Mesenchymal stem cell (in vitro differentiated cells and primary cell): ENCODE measurements around the gene HSPBP1.
A peak's percentile ranks its signal among the peaks of the same experiment; 100 is the strongest.

Experiments
- DNase-seq: peaks from one replicate; pipeline ENCODE4 v3.0.0-alpha.2; 2013
- H2AFZ ChIP-seq: one replicate; pipeline ENCODE4 v1.6.1; 2013; ENCODE audit warnings: low read depth, mild to moderate bottlenecking, control low read depth, inconsistent platforms, low read length, moderate library complexity
- H2AK5ac ChIP-seq: 2 replicates; pipeline ENCODE4 v1.6.1; 2013; ENCODE audit warnings: low read length, moderate library complexity, mild to moderate bottlenecking, inconsistent platforms; ENCODE audit not compliant: severe bottlenecking
- H2BK120ac ChIP-seq: one replicate; pipeline ENCODE4 v1.6.1; 2013; ENCODE audit warnings: low read depth, mild to moderate bottlenecking, inconsistent platforms, low read length, moderate library complexity
- H2BK12ac ChIP-seq, 2 experiments: one replicate each; pipeline ENCODE4 v1.6.1; 2013; ENCODE audit warnings: inconsistent platforms in 2 of 2, low read length in 2 of 2, mild to moderate bottlenecking in 2 of 2, moderate library complexity in 2 of 2, control low read depth in 1 of 2
- H2BK15ac ChIP-seq: one replicate; pipeline ENCODE4 v1.6.1; 2013; ENCODE audit warnings: mild to moderate bottlenecking, low read depth, inconsistent platforms; ENCODE audit not compliant: poor library complexity, severe bottlenecking
- H2BK5ac ChIP-seq: 2 replicates; pipeline ENCODE4 v1.6.1; 2013; ENCODE audit warnings: low read depth, mild to moderate bottlenecking, low read length, control low read depth, inconsistent platforms; ENCODE audit not compliant: poor library complexity, severe bottlenecking
- H3K14ac ChIP-seq, 2 experiments: one replicate each; pipeline ENCODE4 v1.6.1; 2013; ENCODE audit warnings: inconsistent platforms in 2 of 2, low read length in 2 of 2, control low read depth in 1 of 2, mild to moderate bottlenecking in 1 of 2, moderate library complexity in 1 of 2
- H3K18ac ChIP-seq, 2 experiments: one replicate each; pipeline ENCODE4 v1.6.1; 2013; ENCODE audit warnings: inconsistent platforms in 2 of 2, low read length in 2 of 2, control low read depth in 1 of 2, low read depth in 1 of 2, mild to moderate bottlenecking in 1 of 2
- H3K23ac ChIP-seq, 2 experiments: one replicate each; pipeline ENCODE4 v1.6.1; 2013; ENCODE audit warnings: inconsistent platforms in 2 of 2, low read length in 2 of 2, mild to moderate bottlenecking in 2 of 2, moderate library complexity in 2 of 2, control low read depth in 1 of 2
- H3K27ac ChIP-seq: 2 replicates; pipeline ENCODE4 v1.5.1; 2013; ENCODE audit warnings: mild to moderate bottlenecking, moderate library complexity, low read length, control low read depth, inconsistent platforms; ENCODE audit not compliant: poor library complexity, severe bottlenecking
- H3K27me3 ChIP-seq, 2 experiments: 2 replicates each; pipeline versions ENCODE4 v1.6.1 to v1.7.0; 2013; ENCODE audit warnings: low read length in 2 of 2, mild to moderate bottlenecking in 2 of 2, moderate library complexity in 2 of 2, control low read depth in 1 of 2, inconsistent platforms in 1 of 2; ENCODE audit not compliant: control insufficient read depth in 1 of 2, insufficient read depth in 1 of 2
- H3K36me3 ChIP-seq, 2 experiments: 2 replicates each; pipeline versions ENCODE4 v1.6.1 to v1.7.0; 2013; ENCODE audit warnings: low read length in 2 of 2, control low read depth in 1 of 2, inconsistent platforms in 1 of 2, low read depth in 1 of 2, mild to moderate bottlenecking in 1 of 2; ENCODE audit not compliant: insufficient read depth in 2 of 2, control insufficient read depth in 1 of 2
- H3K4ac ChIP-seq, 2 experiments: one replicate each; pipeline ENCODE4 v1.6.1; 2013; ENCODE audit warnings: inconsistent platforms in 2 of 2, low read length in 2 of 2, mild to moderate bottlenecking in 2 of 2, moderate library complexity in 2 of 2, control low read depth in 1 of 2, low read depth in 1 of 2
- H3K4me1 ChIP-seq: 2 replicates; pipeline ENCODE4 v1.6.1; 2013; ENCODE audit warnings: low read depth, low read length, control low read depth; ENCODE audit not compliant: control insufficient read depth, insufficient read depth
- H3K4me2 ChIP-seq: 2 replicates; pipeline ENCODE4 v1.6.1; 2013; ENCODE audit warnings: low read length, mild to moderate bottlenecking, inconsistent platforms; ENCODE audit not compliant: poor library complexity, severe bottlenecking
- H3K4me3 ChIP-seq, 2 experiments: 2 replicates each; pipeline versions ENCODE4 v1.5.1 to v1.7.0; 2013; ENCODE audit warnings: low read length in 2 of 2, mild to moderate bottlenecking in 2 of 2, control low read depth in 1 of 2, low read depth in 1 of 2; ENCODE audit not compliant: insufficient read depth in 1 of 2
- H3K79me1 ChIP-seq: replicated peaks from 2 replicates; pipeline ENCODE4 v1.6.1; 2013; ENCODE audit warnings: mild to moderate bottlenecking, control low read depth, low read length, inconsistent platforms; ENCODE audit not compliant: poor library complexity, severe bottlenecking
- H3K9ac ChIP-seq: 2 replicates; pipeline ENCODE4 v1.7.0; 2013; ENCODE audit warnings: mild to moderate bottlenecking, low read length, moderate library complexity
- H3K9me3 ChIP-seq: 2 replicates; pipeline ENCODE4 v1.7.0; 2013; ENCODE audit warnings: mild to moderate bottlenecking, low read length; ENCODE audit not compliant: control insufficient read depth
- H4K8ac ChIP-seq: one replicate; pipeline ENCODE4 v1.6.1; 2013; ENCODE audit warnings: inconsistent platforms, mild to moderate bottlenecking, low read length, moderate library complexity
- H4K91ac ChIP-seq: one replicate; pipeline ENCODE4 v1.6.1; 2013; ENCODE audit warnings: mild to moderate bottlenecking, low read length, inconsistent platforms
- WGBS: methylation state at CpG from one replicate; pipeline ENCODE4 v1.1.7; 2013; ENCODE audit warnings: mixed read lengths; 5-methylcytosine and 5-hydroxymethylcytosine counted together

HSPBP1 gene

DNA sequence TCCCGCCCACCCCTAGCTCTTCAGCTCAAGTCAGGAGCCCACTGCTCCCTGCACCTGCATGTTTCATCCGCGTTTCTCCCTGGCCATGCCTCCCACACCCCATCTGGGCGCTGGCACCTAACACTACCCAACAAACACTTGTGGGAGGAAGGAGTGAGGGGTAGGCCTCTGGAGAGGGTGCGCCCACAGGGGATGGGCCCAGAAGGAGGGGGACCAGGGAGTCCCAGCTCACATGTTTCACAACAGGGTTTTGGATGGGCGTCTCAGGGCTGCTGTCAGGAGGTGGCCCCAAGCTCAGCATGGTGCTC is 39.2 kb downstream of the HSPBP1 start:
- no peak overlapping the region for H3K27ac ChIP-seq
- H3K4me2 ChIP-seq: no peak overlapping the region
- H2BK120ac ChIP-seq: no peak overlapping the region
- H3K4ac ChIP-seq: no peak overlapping the region
- no peak overlapping the region for H3K23ac ChIP-seq
- no peak overlapping the region for H2AFZ ChIP-seq
- H2BK12ac ChIP-seq: no peak overlapping the region
- peaks cover 91 to 94% of the 10 kb centered on the region in 2 experiments for H3K36me3 ChIP-seq
- no peak overlapping the region for H4K91ac ChIP-seq
- H4K8ac ChIP-seq: no peak overlapping the region
- no peaks in the 10 kb centered on the region for H3K9me3 ChIP-seq
- DNase-seq: no peak
- H2BK5ac ChIP-seq: no peak overlapping the region
- no peak overlapping the region for H2BK15ac ChIP-seq
- no peak overlapping the region for H2AK5ac ChIP-seq
- H3K27me3 ChIP-seq: no peaks in the 10 kb centered on the region
- H3K18ac ChIP-seq: no peak overlapping the region
- peaks cover 2% of the 10 kb centered on the region for H3K4me1 ChIP-seq
- no peak overlapping the region for H3K9ac ChIP-seq
- H3K14ac ChIP-seq: no peak overlapping the region
- H3K4me3 ChIP-seq: no peak overlapping the region
- whole genome bisulfite sequencing: 96% methylated on average over 6 of the region's 6 CpGs
- peaks cover 46% of the 10 kb centered on the region for H3K79me1 ChIP-seq

DNA sequence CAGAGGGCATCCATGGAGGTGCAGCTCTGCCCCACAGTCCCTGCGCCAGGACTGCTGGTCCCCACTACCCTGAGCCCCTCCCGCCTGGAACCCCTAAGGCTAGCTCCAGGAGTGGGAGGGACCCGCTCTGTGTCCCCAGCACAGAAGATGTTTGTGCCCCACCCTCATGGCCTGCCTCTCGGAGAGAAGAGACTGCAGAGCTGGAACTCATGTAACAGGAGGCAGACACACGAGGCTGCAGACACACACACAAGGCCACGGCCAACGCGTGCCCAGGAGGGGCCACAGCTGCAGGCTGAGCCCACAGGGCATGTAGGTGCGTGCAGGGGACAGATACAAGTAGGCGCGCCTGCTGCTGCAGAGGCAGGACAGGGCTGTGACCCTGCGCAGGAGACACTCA is 40.9 kb downstream of the HSPBP1 start:
- H2AFZ ChIP-seq: no peak overlapping the region
- no peak for DNase-seq
- H2BK120ac ChIP-seq: no peak overlapping the region
- no peak overlapping the region for H3K4ac ChIP-seq
- no peak overlapping the region for H2AK5ac ChIP-seq
- H2BK15ac ChIP-seq: no peak overlapping the region
- H3K27me3 ChIP-seq: no peaks in the 10 kb centered on the region
- H3K4me3 ChIP-seq: peak overlapping the region in 1 of 2 experiments; percentile 41
- H3K4me1 ChIP-seq: peaks cover under 1% of the 10 kb centered on the region
- peaks cover 39% of the 10 kb centered on the region for H3K79me1 ChIP-seq
- 99% methylated on average over 11 of the region's 12 CpGs for WGBS
- H3K23ac ChIP-seq: no peak overlapping the region
- no peak overlapping the region for H4K91ac ChIP-seq
- no peak overlapping the region for H3K14ac ChIP-seq
- H3K36me3 ChIP-seq: peaks cover 80 to 92% of the 10 kb centered on the region in 2 experiments
- no peak overlapping the region for H2BK12ac ChIP-seq
- no peaks in the 10 kb centered on the region for H3K9me3 ChIP-seq
- no peak overlapping the region for H3K27ac ChIP-seq
- H2BK5ac ChIP-seq: no peak overlapping the region
- no peak overlapping the region for H4K8ac ChIP-seq
- H3K9ac ChIP-seq: no peak overlapping the region
- no peak overlapping the region for H3K4me2 ChIP-seq
- no peak overlapping the region for H3K18ac ChIP-seq

DNA sequence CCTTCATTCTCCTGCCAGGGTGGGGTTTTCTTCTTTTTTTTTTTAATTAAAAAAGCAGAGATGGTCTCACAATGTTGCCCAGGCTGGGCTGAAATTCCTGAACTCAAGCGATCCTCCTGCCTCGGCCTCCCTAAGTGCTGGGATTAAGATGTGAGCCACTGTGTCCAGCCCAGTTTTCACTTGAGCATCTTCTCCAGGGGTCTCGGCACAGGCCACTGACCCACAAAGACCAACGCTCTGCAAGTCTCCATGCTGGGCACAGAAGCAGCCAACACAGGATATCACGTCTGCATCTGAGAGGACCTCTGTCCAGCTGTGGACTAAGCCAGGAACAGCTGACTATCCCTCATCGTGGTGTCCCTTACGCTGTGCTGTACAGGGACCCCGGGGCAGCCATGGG is 41.9 kb downstream of the HSPBP1 start:
- no peak overlapping the region for H2AFZ ChIP-seq
- no peak overlapping the region for H3K9ac ChIP-seq
- H2BK120ac ChIP-seq: no peak overlapping the region
- no peak overlapping the region for H2AK5ac ChIP-seq
- H3K18ac ChIP-seq: no peak overlapping the region
- H3K14ac ChIP-seq: no peak overlapping the region
- no peak overlapping the region for H2BK5ac ChIP-seq
- H3K4me3 ChIP-seq: no peak overlapping the region
- peaks cover 39% of the 10 kb centered on the region for H3K79me1 ChIP-seq
- no peak overlapping the region for H3K4ac ChIP-seq
- no peak overlapping the region for H4K8ac ChIP-seq
- H3K27me3 ChIP-seq: no peaks in the 10 kb centered on the region
- no peaks in the 10 kb centered on the region for H3K9me3 ChIP-seq
- H3K36me3 ChIP-seq: peaks cover 74 to 93% of the 10 kb centered on the region in 2 experiments
- no peak overlapping the region for H3K4me2 ChIP-seq
- 96% methylated on average over 8 of the region's 8 CpGs for WGBS
- no peak overlapping the region for H3K27ac ChIP-seq
- no peak overlapping the region for H2BK15ac ChIP-seq
- no peak for DNase-seq
- H4K91ac ChIP-seq: no peak overlapping the region
- no peak overlapping the region for H2BK12ac ChIP-seq
- no peak overlapping the region for H3K23ac ChIP-seq
- no peaks in the 10 kb centered on the region for H3K4me1 ChIP-seq

DNA sequence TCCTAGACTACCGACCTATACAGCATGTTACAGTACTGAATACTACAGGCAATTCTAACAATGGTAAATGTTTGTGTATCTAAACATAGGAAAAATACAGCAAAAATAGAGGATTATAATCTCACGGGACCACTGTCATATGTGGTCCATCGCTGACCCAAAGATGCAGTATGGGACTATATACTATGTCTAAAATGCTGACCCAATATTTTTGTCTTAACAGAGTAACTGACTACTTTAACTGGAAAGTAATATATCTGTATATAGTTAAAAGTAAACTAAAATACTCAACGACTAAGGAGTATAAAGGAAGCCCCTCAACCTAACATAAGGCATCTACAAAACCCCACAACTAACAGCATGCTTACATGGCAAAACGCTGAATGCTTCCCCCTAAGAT is 46.9 kb downstream of the HSPBP1 start:
- peaks cover 78 to 89% of the 10 kb centered on the region in 2 experiments for H3K36me3 ChIP-seq
- H3K4ac ChIP-seq: no peak overlapping the region
- no peak overlapping the region for H4K8ac ChIP-seq
- no peak overlapping the region for H3K4me3 ChIP-seq
- H2BK12ac ChIP-seq: no peak overlapping the region
- no peak overlapping the region for H2AFZ ChIP-seq
- H4K91ac ChIP-seq: no peak overlapping the region
- no peak overlapping the region for H2BK120ac ChIP-seq
- H3K27ac ChIP-seq: no peak overlapping the region
- H3K4me1 ChIP-seq: peaks cover 12% of the 10 kb centered on the region
- peaks cover 38% of the 10 kb centered on the region for H3K79me1 ChIP-seq
- H3K18ac ChIP-seq: no peak overlapping the region
- H3K14ac ChIP-seq: no peak overlapping the region
- no peak overlapping the region for H2BK5ac ChIP-seq
- no peak overlapping the region for H3K9ac ChIP-seq
- no peak overlapping the region for H2BK15ac ChIP-seq
- H3K23ac ChIP-seq: no peak overlapping the region
- no peak for DNase-seq
- H3K4me2 ChIP-seq: no peak overlapping the region
- no peaks in the 10 kb centered on the region for H3K9me3 ChIP-seq
- no peaks in the 10 kb centered on the region for H3K27me3 ChIP-seq
- no peak overlapping the region for H2AK5ac ChIP-seq
- WGBS: 91% methylated on average over 2 of the region's 5 CpGs
